ENCODE data around the gene BHMT.
"Not testable (repeated sequence)": the region's sequence is repeated elsewhere in the genome, so short reads cannot be mapped to it uniquely, and the experiment has no call there.

Gene BHMT

GRCh38 chr5:79170661-79171060, 59.1 kb downstream of the BHMT start:
- DNase-seq (ENCODE audit: low read depth) = no peak
- TF ChIP-seq CTCF (IDR thresholded peaks at IDR 0.05; ENCODE audit: insufficient read depth, low read depth, low read length, missing control alignments) = no peak
- H3K4me3 ChIP-seq (ENCODE audit: low read length) = no peak overlapping the region

- H3K4me3 ChIP-seq (ENCODE audit: low read length) = no peak overlapping the region
- TF ChIP-seq CTCF (IDR thresholded peaks at IDR 0.05; ENCODE audit: insufficient read depth, low read depth, low read length, missing control alignments) = no peak
- no peak for DNase-seq (ENCODE audit: low read depth)
Measured at GRCh38 chr5:79171635-79172245, 60.1 kb downstream of the BHMT start.

GRCh38 chr5:79172269-79172668, 60.7 kb downstream of the BHMT start:
- DNase-seq (ENCODE audit: low read depth) = no peak
- no peak overlapping the region for H3K4me3 ChIP-seq (ENCODE audit: low read length)
- no peak for TF ChIP-seq CTCF (IDR thresholded peaks at IDR 0.05; ENCODE audit: insufficient read depth, low read depth, low read length, missing control alignments)

- DNase-seq (ENCODE audit: low read depth) = peak; percentile 90
- H3K4me3 ChIP-seq (ENCODE audit: low read length) = no peak overlapping the region
- no peak for TF ChIP-seq CTCF (IDR thresholded peaks at IDR 0.05; ENCODE audit: insufficient read depth, low read depth, low read length, missing control alignments)
Measured at GRCh38 chr5:79173626-79174025, 62.0 kb downstream of the BHMT start.

- DNase-seq (ENCODE audit: low read depth) = not testable (repeated sequence)
Measured at GRCh38 chr5:79180449-79180848, 68.8 kb downstream of the BHMT start.

GRCh38 chr5:79181419-79182022, 69.9 kb downstream of the BHMT start:
- peak; percentile 57 for DNase-seq (ENCODE audit: low read depth)
- no peak overlapping the region for H3K4me3 ChIP-seq (ENCODE audit: low read length)
- no peak for TF ChIP-seq CTCF (IDR thresholded peaks at IDR 0.05; ENCODE audit: insufficient read depth, low read depth, low read length, missing control alignments)

More at GRCh38 chr5:79180449-79180848, 68.8 kb downstream of the BHMT start:
- not testable (repeated sequence) for H3K4me3 ChIP-seq (ENCODE audit: low read length)
